Muscle of back (tissue), 13 donors: Measurements from ENCODE around the gene SNX7. TPM values are rescaled to one million over a fixed set of nuclear protein-coding genes. Genes with fewer than 3 reads are reported as not detected.

Experiments used
- DNase-seq, 3 donors: peaks; one replicate each; pipeline versions ENCODE4 v3.0.0 to v3.0.0-alpha.2; 2013
- long read RNA-seq, 9 donors: transcript quantifications; one replicate each; lab custom pipeline, GENCODE V29; 2026
- polyA plus RNA-seq, 10 donors: library from polyadenylated mRNA; unstranded; fragments of 120-200 nt; gene quantifications; one replicate each; pipeline ENCODE4 v1.2.1, GENCODE V29; 2013; ENCODE audit not compliant: insufficient read length in 10 of 10

The SNX7 gene
- 10 to 100 TPM; 23.0 to 31.3 (median 27.1) TPM for polyA plus RNA-seq
- long read RNA-seq, donor 1, transcript SNX7-201 (9 exons, 1,734 nt), result major isoform, 9 of 19 reads
- long read RNA-seq, donor 1, partial matches to known transcripts, result 9 of 19 reads
- long read RNA-seq, donor 1, other reads (novel, unspliced or antisense), result 0 of 19 reads
- long read RNA-seq, donor 2, transcript SNX7-201 (9 exons, 1,734 nt), result major isoform, 12 of 20 reads
- long read RNA-seq, donor 2, partial matches to known transcripts, result 8 of 20 reads
- long read RNA-seq, donor 2, other reads (novel, unspliced or antisense), result 0 of 20 reads
- long read RNA-seq, donor 3, result 0 reads
- long read RNA-seq, donor 4, transcript SNX7-201 (9 exons, 1,734 nt), result major isoform, 5 of 13 reads
- long read RNA-seq, donor 4, partial matches to known transcripts, result 8 of 13 reads
- long read RNA-seq, donor 4, other reads (novel, unspliced or antisense), result 0 of 13 reads
- long read RNA-seq, donor 5, transcript SNX7-201 (9 exons, 1,734 nt), result major isoform, 12 of 25 reads
- long read RNA-seq, donor 5, partial matches to known transcripts, result 13 of 25 reads
- long read RNA-seq, donor 5, other reads (novel, unspliced or antisense), result 0 of 25 reads
- long read RNA-seq, donor 6, transcript SNX7-201 (9 exons, 1,734 nt), result major isoform, 15 of 27 reads
- long read RNA-seq, donor 6, partial matches to known transcripts, result 12 of 27 reads
- long read RNA-seq, donor 6, other reads (novel, unspliced or antisense), result 0 of 27 reads
- long read RNA-seq, donor 7, transcript SNX7-201 (9 exons, 1,734 nt), result major isoform, 11 of 21 reads
- long read RNA-seq, donor 7, partial matches to known transcripts, result 10 of 21 reads
- long read RNA-seq, donor 7, other reads (novel, unspliced or antisense), result 0 of 21 reads
- long read RNA-seq, donor 8, transcript SNX7-201 (9 exons, 1,734 nt), result major isoform, 7 of 25 reads
- long read RNA-seq, donor 8, partial matches to known transcripts, result 18 of 25 reads
- long read RNA-seq, donor 8, other reads (novel, unspliced or antisense), result 0 of 25 reads
- long read RNA-seq, donor 9, partial matches to known transcripts, result 5 of 6 reads
- long read RNA-seq, donor 9, other reads (novel, unspliced or antisense), result 0 of 6 reads

GRCh38 chr1:98661544-98662355, at the start of gene SNX7:
Gene SNX7, plus strand, starts transcription at chr1:98661721. Its CDS starts 11 bp downstream, at chr1:98661732.
- peak; percentile 70 to 84 (median 81) for DNase-seq

- no peak for DNase-seq
Measured at GRCh38 chr1:98637316-98637715, 24.2 kb upstream of the SNX7 start.

- DNase-seq, result no peak
Measured at GRCh38 chr1:98638185-98638584, 23.3 kb upstream of the SNX7 start.

- no peak for DNase-seq
Measured at GRCh38 chr1:98644510-98644909, 17.0 kb upstream of the SNX7 start.

- no peak for DNase-seq
Measured at GRCh38 chr1:98651116-98651632, 10.3 kb upstream of the SNX7 start.

GRCh38 chr1:98653123-98653522, 8.4 kb upstream of the SNX7 start:
- DNase-seq, result no peak

- no peak for DNase-seq
Measured at GRCh38 chr1:98659879-98660278, 1.6 kb upstream of the SNX7 start.

GRCh38 chr1:98660940-98661543, 479 bp upstream of the SNX7 start:
- peak in 1 of 3 donors; percentile 92 for DNase-seq

- peak in 1 of 3 donors; percentile 35 for DNase-seq
Measured at GRCh38 chr1:98662356-98662670, 792 bp downstream of the SNX7 start.

GRCh38 chr1:98668733-98669132, 7.2 kb downstream of the SNX7 start:
- no peak for DNase-seq

- DNase-seq, result peak in 1 of 3 donors; percentile 32
Measured at GRCh38 chr1:98669355-98670296, 8.1 kb downstream of the SNX7 start.

- DNase-seq, result no peak
Measured at GRCh38 chr1:98672189-98672588, 10.7 kb downstream of the SNX7 start.

GRCh38 chr1:98674075-98674781, 12.7 kb downstream of the SNX7 start:
- no peak for DNase-seq

- no peak for DNase-seq
Measured at GRCh38 chr1:98675282-98675681, 13.8 kb downstream of the SNX7 start.

- no peak for DNase-seq
Measured at GRCh38 chr1:98677288-98677687, 15.8 kb downstream of the SNX7 start.

- no peak for DNase-seq
Measured at GRCh38 chr1:98681812-98682211, 20.3 kb downstream of the SNX7 start.

GRCh38 chr1:98688110-98688739, 26.7 kb downstream of the SNX7 start:
- no peak for DNase-seq

GRCh38 chr1:98690576-98690975, 29.1 kb downstream of the SNX7 start:
- no peak for DNase-seq
